ENCODE results near the gene CUX1. TPM values are rescaled to one million over a fixed set of nuclear protein-coding genes. Genes with fewer than 3 reads are reported as not detected.

Gene CUX1
- total RNA-seq, 1 donor, result 46.2 TPM

DNA sequence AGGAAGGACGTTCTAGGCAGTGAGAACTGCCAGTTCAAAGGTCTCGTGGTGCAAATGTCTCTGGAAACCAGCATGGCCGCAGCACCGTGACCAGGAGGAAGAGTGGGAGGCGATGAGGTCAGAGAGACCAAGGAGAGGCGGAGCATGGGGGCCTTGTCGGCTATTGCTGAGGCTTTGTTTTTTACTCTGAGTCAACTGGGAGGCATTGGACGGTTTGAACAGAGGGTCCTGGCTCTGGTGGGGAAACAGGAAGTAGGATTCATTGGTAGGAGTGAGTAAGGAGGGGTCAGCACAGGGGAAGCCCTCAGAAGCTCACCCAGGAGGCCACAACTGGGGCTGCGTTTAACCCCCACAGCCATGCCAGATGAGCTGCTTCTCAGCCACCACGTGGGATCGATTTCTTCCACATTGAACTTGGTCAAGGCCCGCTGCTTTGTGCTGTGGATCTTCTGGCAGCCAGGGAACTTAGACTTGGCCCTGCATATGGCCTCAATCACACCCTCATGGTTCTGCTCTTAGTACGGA lies 447.0 kb downstream of the CUX1 start:
- no peak overlapping the region for H3K4me3 ChIP-seq (ENCODE audit: low read depth, low read length)
- peak; percentile 18 for DNase-seq (ENCODE audit: low read depth)
- no peak for TF ChIP-seq CTCF (IDR thresholded peaks at IDR 0.05; ENCODE audit: insufficient read depth, low read depth, low read length)

- no peak for DNase-seq (ENCODE audit: low read depth)
- H3K4me3 ChIP-seq (ENCODE audit: low read depth, low read length), result no peak overlapping the region
- no peak for TF ChIP-seq CTCF (IDR thresholded peaks at IDR 0.05; ENCODE audit: insufficient read depth, low read depth, low read length)
Observed at GRCh38 chr7:102266541-102266940, 449.1 kb downstream of the CUX1 start.

GRCh38 chr7:102268635-102269034 lies 451.2 kb downstream of the CUX1 start:
- no peak overlapping the region for H3K4me3 ChIP-seq (ENCODE audit: low read depth, low read length)
- no peak for DNase-seq (ENCODE audit: low read depth)
- TF ChIP-seq CTCF (IDR thresholded peaks at IDR 0.05; ENCODE audit: insufficient read depth, low read depth, low read length), result no peak

DNA sequence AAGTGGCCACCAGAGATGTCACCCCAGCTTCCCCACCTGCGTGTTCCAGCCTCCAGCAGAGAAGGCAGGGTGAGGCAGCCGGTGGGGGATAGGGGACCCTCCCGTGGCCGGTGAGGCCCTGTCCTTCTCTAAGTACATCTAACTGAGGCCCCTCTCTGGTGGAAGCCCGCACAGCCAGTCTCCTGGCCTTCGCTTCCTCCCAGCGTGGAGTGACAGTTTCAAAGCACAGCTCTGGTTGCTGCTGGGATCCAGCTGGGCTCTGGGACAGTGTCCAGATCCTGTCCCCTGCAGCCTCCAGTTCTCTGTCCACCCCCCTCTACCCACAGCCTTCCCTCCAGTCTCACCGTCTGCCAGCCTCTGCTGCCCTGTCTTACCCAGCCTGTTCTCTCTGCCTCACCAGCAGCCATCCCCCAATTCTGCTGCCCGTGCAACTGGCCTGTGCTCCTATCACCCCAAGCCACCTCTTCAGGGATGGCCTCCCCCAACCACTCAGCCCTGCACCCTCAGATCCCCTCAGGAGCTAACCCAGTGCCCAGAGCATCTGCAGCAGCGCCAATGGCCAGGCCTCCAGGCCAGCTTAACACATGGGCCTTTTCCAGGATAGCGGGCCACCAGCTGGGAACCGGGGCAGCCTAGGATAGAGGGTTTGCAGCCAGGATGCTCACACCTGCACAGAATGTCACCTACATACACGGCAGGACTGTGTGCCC lies 452.9 kb downstream of the CUX1 start:
- DNase-seq (ENCODE audit: low read depth), result no peak
- no peak overlapping the region for H3K4me3 ChIP-seq (ENCODE audit: low read depth, low read length)
- TF ChIP-seq CTCF (IDR thresholded peaks at IDR 0.05; ENCODE audit: insufficient read depth, low read depth, low read length), result no peak

DNA sequence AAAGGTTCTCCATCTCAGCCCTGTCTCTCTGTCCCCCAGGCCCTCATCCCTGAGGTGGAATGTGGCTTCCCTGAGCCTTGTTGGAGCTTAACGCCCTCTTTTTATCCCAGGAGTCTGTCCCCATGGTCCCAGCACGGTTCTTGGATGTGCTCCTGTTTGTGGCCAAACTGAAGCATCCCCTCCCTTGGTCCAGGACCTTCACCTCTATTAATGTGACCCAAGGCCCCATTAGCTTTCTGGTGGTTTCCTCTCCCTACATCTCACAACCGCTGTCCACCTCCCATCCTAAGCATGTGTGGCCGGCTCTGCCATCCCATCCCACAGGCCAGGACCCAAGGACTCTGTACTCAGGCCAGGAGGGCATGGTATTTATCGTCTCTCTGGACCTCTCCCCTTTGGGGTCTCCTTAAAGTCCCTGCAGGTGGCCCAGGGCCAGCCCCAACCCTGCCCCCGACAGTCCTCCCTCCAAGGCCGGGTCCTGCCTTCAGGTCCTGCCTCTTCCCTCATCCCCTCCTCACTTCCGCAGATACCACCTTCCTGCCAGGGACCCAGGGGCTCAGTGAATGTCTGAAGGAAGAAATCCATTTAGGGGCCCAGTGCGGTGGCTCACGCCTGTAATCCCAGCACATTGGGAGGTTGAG lies 453.9 kb downstream of the CUX1 start:
- no peak for DNase-seq (ENCODE audit: low read depth)
- no peak overlapping the region for H3K4me3 ChIP-seq (ENCODE audit: low read depth, low read length)
- no peak for TF ChIP-seq CTCF (IDR thresholded peaks at IDR 0.05; ENCODE audit: insufficient read depth, low read depth, low read length)

GRCh38 chr7:102272075-102272916 lies 454.9 kb downstream of the CUX1 start:
- DNase-seq (ENCODE audit: low read depth), result peak; percentile 73
- no peak overlapping the region for H3K4me3 ChIP-seq (ENCODE audit: low read depth, low read length)
- TF ChIP-seq CTCF (IDR thresholded peaks at IDR 0.05; ENCODE audit: insufficient read depth, low read depth, low read length), result peak; percentile 86

Measured in fibroblast of villous mesenchyme (primary cell).